Spinal cord (tissue), 10 donors: ENCODE measurements around the gene MAML2. TPM values are rescaled to one million over a fixed set of nuclear protein-coding genes. Genes with fewer than 3 reads are reported as not detected.
"Not testable (repeated sequence)": the region's sequence is repeated elsewhere in the genome, so short reads cannot be mapped to it uniquely, and the experiment has no call there.

Source experiments
- DNase-seq, 6 donors: peaks; one replicate each; pipeline versions ENCODE4 v3.0.0 to v3.0.0-alpha.2; 2013 to 2015; ENCODE audit warnings: low spot score in 6 of 6, low read depth in 4 of 6
- H3K27ac ChIP-seq: one replicate; pipeline ENCODE4 v1.5.1; 2013; ENCODE audit warnings: low read depth, low read length, control low read depth
- H3K27me3 ChIP-seq: one replicate; pipeline ENCODE4 v1.6.1; 2013; ENCODE audit warnings: low read length; ENCODE audit not compliant: control insufficient read depth, insufficient read depth
- H3K36me3 ChIP-seq: one replicate; pipeline ENCODE4 v1.6.1; 2013; ENCODE audit warnings: low read length; ENCODE audit not compliant: control insufficient read depth, insufficient read depth
- H3K4me1 ChIP-seq: one replicate; pipeline ENCODE4 v1.6.1; 2013; ENCODE audit warnings: low read length; ENCODE audit not compliant: control insufficient read depth, insufficient read depth
- H3K4me3 ChIP-seq: one replicate; pipeline ENCODE4 v1.5.1; 2013; ENCODE audit warnings: low read depth, low read length, control low read depth
- H3K9me3 ChIP-seq: one replicate; pipeline ENCODE4 v1.6.1; 2013; ENCODE audit warnings: low read length; ENCODE audit not compliant: control insufficient read depth, insufficient read depth
- WGBS: methylation state at CpG from one replicate; pipeline ENCODE4 v1.1.5; 2013; ENCODE audit warnings: missing lambda C conversion rate; ENCODE audit not compliant: insufficient coverage; 5-methylcytosine and 5-hydroxymethylcytosine counted together
- polyA plus RNA-seq, 2 donors: library from polyadenylated mRNA; unstranded; fragments of 120-200 nt; gene quantifications; one replicate each; pipeline ENCODE4 v1.2.1, GENCODE V29; 2013; ENCODE audit not compliant: insufficient read length in 2 of 2
- total RNA-seq, 2 donors: library from RNA; depleted of rRNA in 1 of 2; stranded (reverse); fragments of 120-200 nt in 1 of 2; fragments of >200 nt in 1 of 2; gene quantifications; one replicate each; pipeline versions ENCODE4 v1.2.3 to v1.2.4, GENCODE V29; 2013 to 2014
- donor health status: healthy.

MAML2 gene
- total and polyA plus RNA-seq, 4 donors: 16.7 to 25.5 (median 18.7) TPM

DNA sequence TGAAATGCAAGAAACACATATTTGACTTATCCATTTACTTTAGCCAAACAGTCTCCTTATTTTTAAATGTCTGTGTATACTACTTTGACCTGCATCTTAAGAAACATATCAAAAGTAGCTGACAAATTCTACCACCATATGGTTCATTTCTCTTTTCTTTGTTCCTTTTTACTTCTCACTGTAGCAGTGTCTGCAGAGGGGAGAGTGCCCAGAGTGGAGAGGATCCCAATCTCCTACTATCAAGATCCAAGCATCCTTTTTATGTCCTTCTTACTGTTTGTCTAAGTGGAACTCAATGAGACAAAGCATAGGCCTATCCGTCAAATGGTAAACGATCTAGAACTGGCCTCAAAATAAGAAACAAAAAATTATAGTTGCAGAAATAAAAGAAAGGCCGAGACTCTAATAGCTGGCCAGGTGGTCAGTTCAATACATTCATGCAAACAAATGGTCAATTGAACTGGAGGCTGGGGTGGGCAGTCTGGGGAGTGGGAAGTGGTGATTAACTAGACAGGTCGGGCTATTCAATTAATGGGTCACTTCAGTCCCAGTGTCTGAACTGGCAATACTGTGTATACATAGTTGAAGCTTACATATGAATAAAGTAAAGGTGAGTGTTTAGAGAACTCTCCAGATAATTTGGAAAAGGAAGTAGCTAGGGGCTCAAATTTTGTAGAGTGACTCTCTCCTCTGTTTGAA, 149.1 kb downstream of the MAML2 start:
- 36% methylated on average over 3 of the region's 4 CpGs for WGBS
- H3K27me3 ChIP-seq: no peaks in the 10 kb centered on the region
- peaks cover 8% of the 10 kb centered on the region for H3K4me1 ChIP-seq
- H3K4me3 ChIP-seq: no peak overlapping the region
- H3K36me3 ChIP-seq: no peaks in the 10 kb centered on the region
- peak in 1 of 6 donors; percentile 63 for DNase-seq
- H3K27ac ChIP-seq: peak overlapping the region; percentile 79
- no peaks in the 10 kb centered on the region for H3K9me3 ChIP-seq

DNA sequence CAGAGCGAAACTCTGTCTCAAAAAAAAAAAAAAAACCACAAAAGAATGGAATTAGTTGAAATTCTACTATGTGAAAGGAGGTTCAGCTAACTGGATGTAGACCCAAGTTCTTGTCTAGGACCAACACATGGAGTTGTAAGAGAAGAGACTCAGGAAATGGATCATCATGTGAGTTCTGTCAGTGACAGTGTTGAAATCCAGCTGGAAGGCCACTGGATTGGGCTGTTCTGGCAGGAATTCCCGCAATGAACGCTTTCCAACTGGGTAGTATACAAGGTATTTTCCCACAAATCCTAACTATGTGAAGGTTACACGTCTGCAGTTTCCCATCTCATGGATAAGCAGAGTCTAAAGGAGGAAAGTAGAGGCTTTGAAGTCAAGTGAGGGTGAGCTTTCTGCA, 151.2 kb downstream of the MAML2 start:
- H3K27ac ChIP-seq: no peak overlapping the region
- no peak overlapping the region for H3K4me3 ChIP-seq
- H3K36me3 ChIP-seq: no peaks in the 10 kb centered on the region
- no peaks in the 10 kb centered on the region for H3K9me3 ChIP-seq
- no peaks in the 10 kb centered on the region for H3K27me3 ChIP-seq
- peaks cover 12% of the 10 kb centered on the region for H3K4me1 ChIP-seq
- WGBS: no CpG with 5 or more reads among the region's 4 CpGs
- no peak for DNase-seq

DNA sequence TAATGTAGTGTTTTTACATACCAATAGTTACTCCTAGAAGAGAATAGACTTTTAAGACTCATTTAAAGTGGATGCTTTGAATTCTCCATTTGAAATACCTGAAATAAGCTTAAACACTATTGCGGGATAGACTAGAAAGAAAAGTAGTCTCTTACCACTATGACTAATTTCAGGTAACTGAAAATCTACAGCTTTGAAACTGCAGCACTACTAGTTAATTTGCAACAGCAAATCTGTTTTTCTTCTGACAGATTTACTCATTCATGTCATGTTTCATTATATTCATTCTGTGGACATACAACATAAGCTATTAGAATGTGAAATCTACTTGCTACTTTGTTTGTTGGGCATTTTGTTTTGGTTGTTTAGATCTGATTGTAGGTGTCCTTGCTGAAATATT, 153.6 kb downstream of the MAML2 start:
- no peak overlapping the region for H3K27ac ChIP-seq
- no peaks in the 10 kb centered on the region for H3K36me3 ChIP-seq
- no peaks in the 10 kb centered on the region for H3K27me3 ChIP-seq
- H3K4me3 ChIP-seq: no peak overlapping the region
- no peaks in the 10 kb centered on the region for H3K9me3 ChIP-seq
- no CpG with 5 or more reads among the region's 1 CpG for WGBS
- no peak for DNase-seq
- peaks cover 12% of the 10 kb centered on the region for H3K4me1 ChIP-seq

DNA sequence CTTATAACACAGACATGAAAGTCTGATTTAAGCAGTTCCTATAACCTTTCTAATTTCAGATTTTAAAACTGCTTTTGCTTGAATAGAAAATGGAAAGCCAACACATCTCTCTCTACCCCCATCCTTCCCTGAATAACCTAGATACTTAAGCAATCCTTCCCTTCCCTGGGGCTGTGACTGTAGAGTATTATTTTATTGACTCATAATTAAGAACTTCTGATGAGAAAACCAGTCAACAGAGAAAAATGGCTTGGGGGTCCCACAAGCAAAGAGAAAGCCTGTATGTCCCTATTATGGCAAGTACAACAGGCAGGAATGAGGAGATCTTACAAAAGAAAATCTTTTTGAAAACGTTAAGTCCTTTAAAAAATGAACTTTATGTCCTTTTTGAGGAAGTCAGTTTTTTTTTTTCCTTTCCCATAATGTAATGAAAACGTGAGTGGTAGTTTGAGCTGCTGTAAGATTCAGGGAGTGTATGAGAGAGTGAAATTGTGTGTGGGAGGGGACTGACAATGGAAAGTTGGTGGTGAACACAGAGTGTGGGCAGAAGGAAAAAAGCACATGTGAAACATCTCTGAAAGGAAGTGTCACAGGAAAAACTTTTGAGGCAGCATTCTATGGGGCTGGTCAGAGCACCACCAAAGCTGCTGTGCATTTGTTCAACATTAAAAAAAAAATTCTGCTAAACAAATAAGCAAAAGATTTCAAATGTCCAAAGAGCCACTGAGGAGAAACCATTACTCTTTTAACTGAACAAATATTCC, 154.6 kb downstream of the MAML2 start:
- no peaks in the 10 kb centered on the region for H3K36me3 ChIP-seq
- DNase-seq: peak in 2 of 6 donors; percentile 23 to 26
- H3K4me1 ChIP-seq: peaks cover 12% of the 10 kb centered on the region
- no peaks in the 10 kb centered on the region for H3K9me3 ChIP-seq
- WGBS: no CpG with 5 or more reads among the region's 2 CpGs
- H3K4me3 ChIP-seq: no peak overlapping the region
- H3K27ac ChIP-seq: peak overlapping the region; percentile 92
- H3K27me3 ChIP-seq: no peaks in the 10 kb centered on the region

DNA sequence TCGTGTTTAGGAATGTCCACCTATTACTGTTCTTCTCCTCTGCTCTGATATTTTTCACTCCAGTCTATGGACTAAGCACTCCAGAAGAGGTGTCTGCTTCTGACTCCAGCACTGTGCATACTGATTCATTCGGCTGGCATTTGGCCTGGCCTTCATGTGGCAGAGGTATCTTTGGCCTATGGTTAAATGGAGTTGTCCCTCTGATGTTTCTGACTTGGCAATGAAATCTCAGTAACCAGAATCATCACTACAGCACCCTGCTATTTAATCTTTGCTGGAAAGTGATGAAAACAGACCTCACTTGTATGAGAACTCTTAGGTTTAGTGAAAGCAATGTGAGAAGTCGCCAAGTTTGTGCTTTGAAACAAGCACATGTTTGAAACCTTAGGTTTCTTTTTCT, 155.2 kb downstream of the MAML2 start:
- Histone ChIP-seq H3K27ac (peak overlapping the region; percentile 92), H3K4me1 (peaks cover 7% of the 10 kb centered on the region), H3K4me3 (no peak overlapping the region), H3K27me3 (no peaks in the 10 kb centered on the region), H3K36me3 (no peaks in the 10 kb centered on the region), H3K9me3 (no peaks in the 10 kb centered on the region)
- DNase-seq: peak in 5 of 6 donors; percentile 44 to 83 (median 58)
- WGBS: no CpG with 5 or more reads among the region's 3 CpGs

DNA sequence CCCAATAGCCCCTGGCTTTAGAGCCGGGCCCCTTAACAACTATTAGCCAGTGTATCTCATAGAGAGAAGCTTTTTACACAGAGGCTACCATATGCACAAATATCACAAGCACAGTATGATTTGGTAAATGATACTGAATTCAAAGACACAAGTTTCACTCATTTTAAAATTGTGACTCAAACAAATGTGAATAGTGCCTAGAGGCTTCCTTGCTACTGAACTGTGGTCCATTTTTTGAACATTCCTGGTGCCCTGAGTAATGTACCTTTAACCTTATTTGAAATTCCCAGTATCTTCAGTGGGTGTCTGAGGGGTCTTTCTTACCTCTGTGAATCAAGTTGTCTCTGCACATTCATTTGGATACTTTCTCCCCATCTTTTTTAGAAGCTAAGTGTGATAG, 156.2 kb downstream of the MAML2 start:
- Histone ChIP-seq H3K36me3 (no peaks in the 10 kb centered on the region), H3K27ac (peak overlapping the region; percentile 92), H3K27me3 (no peaks in the 10 kb centered on the region), H3K9me3 (no peaks in the 10 kb centered on the region), H3K4me3 (no peak overlapping the region), H3K4me1 (peaks cover 6% of the 10 kb centered on the region)
- DNase-seq: no peak
- WGBS: no CpG with 5 or more reads among the region's 1 CpG

DNA sequence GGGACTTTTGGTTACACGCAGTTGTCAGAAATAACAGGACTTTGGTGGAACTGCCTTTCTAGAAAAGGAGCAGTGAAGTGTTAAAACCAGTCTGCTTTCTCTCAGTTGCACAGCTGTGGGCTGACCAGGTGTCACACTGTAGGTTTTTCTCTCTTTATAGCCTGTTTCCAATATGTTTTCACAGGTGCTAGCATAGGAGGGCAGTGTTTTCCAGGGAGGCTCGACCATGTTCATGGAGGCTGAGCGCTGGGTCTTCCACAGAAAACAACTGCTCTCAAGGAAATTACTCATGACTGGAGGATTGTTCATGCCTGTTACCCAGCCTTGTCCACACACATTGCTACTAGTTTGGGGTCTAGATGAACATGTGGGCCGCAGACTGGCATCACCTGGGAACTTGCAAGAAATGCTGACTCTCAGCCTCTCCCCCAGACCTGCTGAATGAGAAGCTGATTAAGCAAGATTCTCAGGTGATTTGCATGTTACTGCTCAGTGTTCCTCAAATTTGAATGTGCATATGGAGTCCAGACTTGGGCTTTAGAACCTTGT, 157.7 kb downstream of the MAML2 start:
- H3K4me3 ChIP-seq: no peak overlapping the region
- WGBS: 100% methylated on average over 1 of the region's 4 CpGs
- no peak overlapping the region for H3K27ac ChIP-seq
- peaks cover 6% of the 10 kb centered on the region for H3K4me1 ChIP-seq
- no peaks in the 10 kb centered on the region for H3K27me3 ChIP-seq
- DNase-seq: no peak
- no peaks in the 10 kb centered on the region for H3K36me3 ChIP-seq
- no peaks in the 10 kb centered on the region for H3K9me3 ChIP-seq

DNA sequence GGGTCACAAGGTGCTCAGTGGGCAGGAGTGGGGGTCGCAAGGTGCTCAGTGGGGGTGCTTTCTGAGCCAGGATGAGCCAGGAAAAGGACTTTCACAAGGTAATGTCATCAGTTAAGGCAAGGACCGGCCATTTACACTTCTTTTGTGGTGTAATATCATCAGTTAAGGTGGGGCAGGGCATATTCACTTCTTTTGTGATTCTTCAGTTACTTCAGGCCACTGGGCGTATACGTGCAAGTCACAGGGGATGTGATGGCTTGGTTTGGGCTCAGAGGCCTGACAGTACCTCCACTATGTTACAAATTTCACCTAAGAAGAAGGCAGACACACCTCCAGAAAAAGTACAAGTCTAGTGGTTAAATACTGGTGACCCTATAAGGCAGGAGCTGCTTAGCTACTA, 162.1 kb downstream of the MAML2 start:
- WGBS: no CpG with 5 or more reads among the region's 4 CpGs
- not testable (repeated sequence) for H3K27ac ChIP-seq, H3K4me3 ChIP-seq, H3K36me3 ChIP-seq, H3K27me3 ChIP-seq, H3K9me3 ChIP-seq, DNase-seq, H3K4me1 ChIP-seq

DNA sequence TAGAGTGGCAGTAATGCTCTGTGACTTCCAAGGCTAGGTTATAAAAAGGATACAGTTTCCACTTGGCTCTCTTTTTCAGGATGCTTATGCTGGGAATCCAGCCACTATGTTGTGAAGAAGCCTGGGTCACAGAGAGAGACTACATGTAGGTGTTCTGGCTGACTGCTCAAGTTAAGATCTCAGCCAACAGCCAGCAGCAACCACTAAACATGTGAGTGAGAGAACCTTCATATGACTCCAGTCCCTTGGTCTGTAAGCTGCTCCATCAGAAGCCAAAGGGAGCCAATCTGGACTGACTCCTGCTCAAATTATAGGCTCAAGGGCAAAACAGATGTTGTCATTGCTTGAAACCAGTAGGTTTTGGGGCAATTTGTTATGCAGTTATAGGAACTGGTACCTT, 162.7 kb downstream of the MAML2 start:
- Histone ChIP-seq H3K4me1 (peaks cover 4% of the 10 kb centered on the region), H3K4me3 (no peak overlapping the region), H3K27me3 (no peaks in the 10 kb centered on the region), H3K27ac (no peak overlapping the region), H3K36me3 (no peaks in the 10 kb centered on the region), H3K9me3 (no peaks in the 10 kb centered on the region)
- no peak for DNase-seq

DNA sequence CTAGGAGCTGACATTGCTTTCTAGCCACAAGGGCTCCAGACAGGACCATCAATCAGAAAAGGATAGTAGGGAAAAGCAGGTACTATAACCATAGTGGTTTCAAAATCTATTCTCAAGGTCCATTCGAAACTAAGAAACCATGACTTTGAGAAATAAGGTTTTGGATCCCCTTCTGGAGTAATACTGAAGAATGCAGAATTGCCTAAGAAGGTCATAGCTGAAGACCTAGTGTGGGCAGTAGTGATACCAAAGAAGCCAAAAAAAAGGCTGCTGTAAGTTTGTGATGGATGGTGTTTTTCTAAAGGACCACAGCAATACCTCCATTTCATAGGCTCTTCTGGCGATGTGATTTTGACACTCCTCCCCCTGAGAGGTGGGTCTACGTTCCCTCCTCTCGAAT, 163.1 kb downstream of the MAML2 start:
- Histone ChIP-seq H3K27ac (no peak overlapping the region), H3K36me3 (no peaks in the 10 kb centered on the region), H3K4me3 (no peak overlapping the region), H3K4me1 (peaks cover 4% of the 10 kb centered on the region), H3K27me3 (no peaks in the 10 kb centered on the region), H3K9me3 (no peaks in the 10 kb centered on the region)
- no peak for DNase-seq
- 100% methylated on average over 1 of the region's 4 CpGs for WGBS
